OCI-LY3 (cell line): Measurements from ENCODE around the gene BRINP1.

Source experiments
- H2AFZ ChIP-seq: fragments of 200-600, 300-600 bp; shearing (Covaris generic); 2 replicates; pipeline ENCODE4 v1.6.0; 2014; ENCODE audit warnings: antibody characterized with exemption, low read depth, low read length
- H3K27ac ChIP-seq: fragments of 200-600, 300-600 bp; sonication (generic); 2 replicates; pipeline ENCODE4 v1.5.1; 2014; ENCODE audit warnings: mild to moderate bottlenecking, low read length, moderate library complexity, mixed read lengths
- H3K27me3 ChIP-seq: fragments of 200-600, 300-600 bp; sonication (generic); 2 replicates; pipeline ENCODE4 v1.6.1; 2014; ENCODE audit warnings: low read depth, low read length, mixed read lengths
- H3K36me3 ChIP-seq: fragments of 200-600, 300-600 bp; sonication (generic); replicated peaks from 2 replicates; pipeline ENCODE3; 2014; ENCODE audit warnings: low read depth, low read length, mixed read lengths
- H3K4me1 ChIP-seq: fragments of 300-600, 200-600 bp; sonication (generic); 2 replicates; pipeline ENCODE4 v1.6.1; 2014; ENCODE audit warnings: low read length, mixed read lengths
- H3K4me2 ChIP-seq: fragments of 200-600, 300-600 bp; sonication (generic); 2 replicates; pipeline ENCODE4 v1.6.1; 2014; ENCODE audit warnings: low read length, mixed read lengths
- H3K4me3 ChIP-seq: fragments of 300-600, 200-600 bp; sonication (generic); 2 replicates; pipeline ENCODE4 v1.5.1; 2014; ENCODE audit warnings: antibody characterized with exemption, mild to moderate bottlenecking, low read length, moderate library complexity
- H3K79me2 ChIP-seq: fragments of 300-600, 200-600 bp; shearing (Covaris generic); 2 replicates; pipeline ENCODE4 v1.6.1; 2014; ENCODE audit warnings: mild to moderate bottlenecking, low read length, mixed read lengths
- H3K9ac ChIP-seq: fragments of 300-600, 200-600 bp; shearing (Covaris generic); 2 replicates; pipeline ENCODE4 v1.6.0; 2014; ENCODE audit warnings: mild to moderate bottlenecking, low read length, moderate library complexity
- H3K9me3 ChIP-seq: fragments of 200-600, 300-600 bp; shearing (Covaris generic); 2 replicates; pipeline ENCODE4 v1.6.1; 2014; ENCODE audit warnings: low read length, mixed read lengths; ENCODE audit not compliant: insufficient read depth
- H4K20me1 ChIP-seq: fragments of 200-600, 300-600 bp; sonication (generic); 2 replicates; pipeline ENCODE4 v1.6.1; 2016; ENCODE audit warnings: low read length, mixed read lengths; ENCODE audit not compliant: insufficient read depth
- CTCF ChIP-seq: fragments of 200-600, 300-600 bp; sonication (generic); IDR thresholded peaks from 2 replicates; pipeline ENCODE4 v1.5.1; 2014; ENCODE audit warnings: antibody characterized with exemption, low read length, low read depth
- EZH2phosphoT487 ChIP-seq: fragments of 200-600 bp; shearing (Covaris generic); IDR thresholded peaks from 2 replicates; pipeline ENCODE4 v1.6.1; 2018; ENCODE audit warnings: antibody characterized with exemption, mixed run types, low read depth

Gene BRINP1

DNA sequence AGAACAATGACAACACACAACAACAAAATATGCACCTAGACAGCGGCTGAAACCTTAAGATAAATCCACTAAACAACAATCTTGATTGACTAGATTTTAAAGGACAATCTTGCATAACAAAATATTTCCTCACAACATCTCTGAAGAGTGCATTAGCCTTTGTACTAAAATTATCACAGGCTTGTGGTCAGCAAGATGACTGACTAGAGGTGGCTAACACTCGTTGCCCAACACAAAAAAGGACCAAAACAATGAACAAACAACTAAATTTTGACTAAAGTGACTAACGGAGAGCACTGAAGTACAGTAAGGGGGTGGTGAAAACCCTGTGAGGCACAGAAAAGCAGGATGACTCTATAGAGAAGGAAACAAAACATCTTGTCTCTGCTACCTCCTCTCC, 183.9 kb downstream of the BRINP1 start:
- H3K4me3 ChIP-seq: no peak overlapping the region
- TF ChIP-seq CTCF: no peak
- no peak for TF ChIP-seq EZH2phosphoT487

GRCh38 chr9:119184265-119184936, 184.8 kb downstream of the BRINP1 start:
- H3K4me3 ChIP-seq: no peak overlapping the region
- H2AFZ ChIP-seq: no peak overlapping the region
- H3K36me3 ChIP-seq: no peaks in the 10 kb centered on the region
- H3K9me3 ChIP-seq: no peaks in the 10 kb centered on the region
- no peak overlapping the region for H3K9ac ChIP-seq
- no peaks in the 10 kb centered on the region for H3K27me3 ChIP-seq
- H3K4me2 ChIP-seq: no peak overlapping the region
- no peaks in the 10 kb centered on the region for H4K20me1 ChIP-seq
- H3K79me2 ChIP-seq: no peaks in the 10 kb centered on the region
- no peak for TF ChIP-seq CTCF
- TF ChIP-seq EZH2phosphoT487: no peak
- no peaks in the 10 kb centered on the region for H3K4me1 ChIP-seq
- no peak overlapping the region for H3K27ac ChIP-seq

More for the DNA sequence above, 183.9 kb downstream of the BRINP1 start:
- Histone ChIP-seq H3K79me2 (no peaks in the 10 kb centered on the region), H3K9ac (no peak overlapping the region), H3K36me3 (no peaks in the 10 kb centered on the region), H2AFZ (no peak overlapping the region), H4K20me1 (no peaks in the 10 kb centered on the region), H3K4me1 (no peaks in the 10 kb centered on the region), H3K27ac (no peak overlapping the region), H3K4me2 (no peak overlapping the region), H3K27me3 (no peaks in the 10 kb centered on the region), H3K9me3 (no peaks in the 10 kb centered on the region)

- Histone ChIP-seq H3K4me2 (no peak overlapping the region), H3K79me2 (no peaks in the 10 kb centered on the region), H2AFZ (no peak overlapping the region), H3K27me3 (no peaks in the 10 kb centered on the region), H3K27ac (no peak overlapping the region), H3K4me3 (no peak overlapping the region), H4K20me1 (no peaks in the 10 kb centered on the region), H3K9ac (no peak overlapping the region), H3K9me3 (no peaks in the 10 kb centered on the region), H3K36me3 (no peaks in the 10 kb centered on the region), H3K4me1 (no peaks in the 10 kb centered on the region)
- TF ChIP-seq EZH2phosphoT487 (no peak), CTCF (no peak)
These were observed 187.7 kb downstream of the BRINP1 start for GRCh38 chr9:119181561-119181960.

DNA sequence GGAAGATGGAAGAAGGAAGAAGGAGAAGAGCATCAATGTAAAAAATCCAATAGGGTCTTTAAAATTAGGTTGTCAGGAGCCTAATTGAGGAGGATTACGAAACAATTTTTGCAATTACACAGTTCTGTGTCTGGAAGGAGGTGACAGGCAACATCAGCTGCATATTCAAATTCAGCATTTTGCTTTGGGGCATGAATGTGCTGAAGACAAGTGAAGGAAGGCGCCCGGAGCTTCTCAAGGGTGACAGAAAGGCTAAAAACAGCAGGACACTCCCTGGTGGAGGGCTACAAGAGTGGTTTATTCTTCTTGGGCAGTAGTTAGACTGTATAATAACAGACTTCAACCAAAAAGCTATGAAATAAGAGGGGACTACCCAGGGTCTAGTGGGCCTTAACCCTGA, 188.3 kb downstream of the BRINP1 start:
- no peaks in the 10 kb centered on the region for H3K79me2 ChIP-seq
- H3K4me2 ChIP-seq: no peak overlapping the region
- no peak overlapping the region for H2AFZ ChIP-seq
- no peaks in the 10 kb centered on the region for H4K20me1 ChIP-seq
- TF ChIP-seq EZH2phosphoT487: no peak
- no peak for TF ChIP-seq CTCF
- no peaks in the 10 kb centered on the region for H3K36me3 ChIP-seq
- no peak overlapping the region for H3K27ac ChIP-seq
- H3K27me3 ChIP-seq: no peaks in the 10 kb centered on the region
- H3K4me1 ChIP-seq: no peaks in the 10 kb centered on the region
- no peak overlapping the region for H3K9ac ChIP-seq
- H3K9me3 ChIP-seq: no peaks in the 10 kb centered on the region
- H3K4me3 ChIP-seq: no peak overlapping the region
